T-helper 9 cell (primary cell): ENCODE results near the gene TMEM51.

Source experiments
- DNase-seq: peaks from one replicate; pipeline ENCODE4 v3.0.0-alpha.2; 2020
- total RNA-seq, 2 donors: gene quantifications; one replicate each; lab custom pipeline; 2026; lab: John Stamatoyannopoulos, UW

The TMEM51 gene
- total RNA-seq: 0 to 0.24 reads per million in 2 donors

- no peak for DNase-seq
Observed at GRCh38 chr1:15153184-15153841, at the start of gene TMEM51. Gene TMEM51 (plus strand): TSS chr1:15153747. CDS start chr1:15215088, 61,341 bp downstream.

DNA sequence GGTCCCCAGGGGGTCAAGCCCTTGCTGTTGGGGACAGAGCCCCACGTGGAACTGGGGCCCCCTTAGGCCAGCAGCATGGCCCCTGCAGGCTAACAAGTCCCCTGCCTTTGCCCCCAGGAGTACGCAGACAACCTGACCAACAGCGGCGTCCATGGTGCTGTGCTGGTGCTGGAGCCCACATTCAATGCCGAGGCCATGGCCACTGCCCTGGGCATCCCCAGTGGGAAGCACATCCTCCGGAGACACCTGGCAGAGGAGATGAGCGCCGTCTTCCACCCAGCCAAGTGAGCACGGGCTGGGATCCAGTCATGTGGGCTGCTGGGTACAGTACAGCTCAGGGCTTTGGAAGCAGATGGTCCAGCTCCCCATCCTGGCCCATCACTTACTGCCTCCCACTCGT is 49.6 kb upstream of the TMEM51 start:
- no peak for DNase-seq

- DNase-seq: no peak
Observed at GRCh38 chr1:15104768-15105167, 48.8 kb upstream of the TMEM51 start.

- no peak for DNase-seq
Observed at GRCh38 chr1:15106608-15107007, 46.9 kb upstream of the TMEM51 start.

GRCh38 chr1:15107058-15107687 is 46.4 kb upstream of the TMEM51 start:
- DNase-seq: no peak

DNA sequence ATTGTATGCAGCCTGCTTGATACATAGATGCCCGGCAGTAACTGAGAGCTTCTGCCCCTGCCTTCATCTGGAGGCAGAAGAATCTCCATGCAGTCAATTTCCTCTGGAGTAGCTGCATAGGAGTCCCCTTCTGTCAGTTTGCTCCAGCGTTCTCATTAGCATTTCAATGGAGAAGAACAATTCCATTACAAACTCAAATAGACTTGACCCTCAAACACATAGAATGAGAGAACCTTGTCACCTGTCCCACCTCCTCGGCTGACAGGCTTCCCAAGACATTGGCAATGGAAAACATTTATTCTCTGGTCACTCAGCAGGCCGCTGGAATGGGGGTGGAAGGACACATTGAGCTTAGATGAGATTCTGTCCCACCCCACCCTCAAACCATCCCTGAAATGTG is 45.6 kb upstream of the TMEM51 start:
- DNase-seq: no peak

GRCh38 chr1:15110128-15110866 is 43.2 kb upstream of the TMEM51 start:
- DNase-seq: no peak

DNA sequence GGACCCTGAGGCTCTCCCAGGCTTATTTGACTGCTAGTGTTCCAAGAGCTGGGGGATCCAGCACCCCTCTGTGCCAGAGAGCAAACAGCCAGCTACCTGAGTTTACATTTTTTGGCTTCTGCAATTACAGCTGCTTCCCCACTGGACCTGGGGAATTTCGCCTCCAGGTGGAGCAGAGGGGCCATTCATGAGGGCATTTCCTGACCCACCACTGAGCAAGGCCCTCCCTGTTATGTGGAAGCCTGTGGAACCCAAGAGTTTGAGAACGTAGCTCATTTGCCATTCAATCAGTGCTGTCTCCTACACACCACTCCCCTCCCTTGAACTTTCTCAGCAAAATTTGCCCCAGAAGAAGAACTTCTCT is 42.7 kb upstream of the TMEM51 start:
- no peak for DNase-seq

DNA sequence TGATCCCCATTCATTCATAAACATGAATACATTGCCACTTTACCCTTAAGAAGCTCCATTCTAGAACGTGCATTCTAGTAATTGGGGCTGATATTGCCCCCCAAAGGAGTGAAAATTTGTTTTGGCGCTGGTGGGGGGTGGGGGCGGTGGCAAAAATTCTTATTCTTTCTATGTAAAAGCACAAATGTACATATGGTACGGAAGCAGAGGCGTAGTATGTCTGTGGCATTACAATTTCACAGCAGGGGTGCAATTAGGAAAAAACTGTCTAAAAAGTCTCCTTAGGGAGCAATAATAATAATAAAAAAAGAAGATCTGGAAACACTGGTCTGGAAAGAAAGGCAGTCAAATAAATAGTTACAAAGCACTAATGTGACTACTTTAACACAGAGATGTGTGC is 40.4 kb upstream of the TMEM51 start:
- DNase-seq: no peak

DNA sequence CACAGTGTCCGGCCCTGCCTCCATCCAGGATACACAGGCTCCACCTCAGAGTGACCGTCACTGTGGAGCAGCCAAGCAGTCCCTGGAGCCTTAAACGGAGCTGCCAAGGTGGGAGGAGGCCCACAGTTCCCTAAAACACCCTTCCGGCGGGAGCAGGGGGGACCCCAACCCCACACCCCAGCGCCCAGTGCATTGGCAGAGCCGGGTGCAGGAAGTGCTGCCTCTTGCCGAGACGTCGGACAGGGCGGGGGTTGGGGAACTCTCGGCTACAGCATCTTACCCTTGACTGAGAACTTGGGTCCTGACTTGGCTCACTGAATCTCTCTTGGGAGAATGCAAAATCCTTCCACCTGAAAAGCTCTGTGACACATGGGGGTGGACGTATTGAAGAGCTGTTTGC is 38.7 kb upstream of the TMEM51 start:
- no peak for DNase-seq

DNA sequence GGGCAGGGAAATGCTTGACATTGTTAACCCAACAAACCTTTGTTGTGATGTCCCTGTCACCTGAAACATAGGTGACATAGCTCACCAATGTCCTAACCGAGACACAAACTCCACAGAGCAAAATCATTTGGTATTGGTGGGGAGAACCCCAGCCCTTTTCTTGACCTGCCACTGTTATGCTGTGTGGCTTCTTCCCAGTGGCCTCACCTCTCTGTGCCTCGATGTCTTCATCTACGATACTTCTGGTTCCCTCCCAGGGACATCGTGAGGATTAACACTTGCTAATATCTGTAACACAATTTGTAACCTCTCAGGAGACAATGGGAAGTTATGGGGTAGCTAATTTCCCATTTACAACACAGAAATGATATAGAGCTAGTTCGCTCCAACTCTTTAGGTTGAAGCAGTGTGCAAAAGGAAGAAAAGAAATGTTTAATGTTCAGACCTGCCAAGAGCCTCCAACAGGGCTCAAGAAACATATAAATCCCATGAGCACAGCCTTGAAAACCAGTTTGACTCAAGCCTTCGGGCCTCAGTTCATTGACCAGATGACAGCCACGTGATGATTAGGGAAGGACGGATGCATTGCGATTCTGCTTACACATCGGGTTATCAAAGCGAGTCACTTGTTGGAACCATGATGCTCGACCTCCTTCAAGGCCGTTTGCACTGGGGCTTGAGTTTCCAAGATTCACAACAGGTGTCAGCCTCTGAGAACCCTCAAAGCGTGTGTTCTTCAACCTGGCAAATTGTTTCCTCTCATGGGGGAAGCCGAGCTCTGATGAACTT is 37.8 kb upstream of the TMEM51 start:
- DNase-seq: no peak

DNA sequence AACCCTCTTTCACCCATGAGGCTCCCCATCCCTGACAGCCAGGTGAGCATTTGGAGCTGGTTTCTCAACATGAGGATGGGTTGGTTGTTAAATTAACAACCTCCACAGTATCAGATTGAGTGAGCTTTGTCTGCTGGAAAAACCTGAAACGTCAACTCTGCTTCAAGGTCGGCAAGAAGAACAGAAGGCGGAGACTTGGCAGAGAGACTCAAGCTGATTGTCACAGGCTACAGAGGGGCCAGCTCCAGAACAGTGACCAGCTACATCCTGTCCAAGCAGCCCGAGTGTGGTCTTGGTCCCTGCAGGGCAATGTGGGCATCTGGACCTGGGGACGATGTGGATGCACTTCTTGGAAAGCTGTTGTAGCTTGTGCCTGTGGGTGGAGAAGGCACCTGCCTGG is 36.6 kb upstream of the TMEM51 start:
- no peak for DNase-seq

GRCh38 chr1:15117671-15118325 is 35.7 kb upstream of the TMEM51 start:
- DNase-seq: no peak

DNA sequence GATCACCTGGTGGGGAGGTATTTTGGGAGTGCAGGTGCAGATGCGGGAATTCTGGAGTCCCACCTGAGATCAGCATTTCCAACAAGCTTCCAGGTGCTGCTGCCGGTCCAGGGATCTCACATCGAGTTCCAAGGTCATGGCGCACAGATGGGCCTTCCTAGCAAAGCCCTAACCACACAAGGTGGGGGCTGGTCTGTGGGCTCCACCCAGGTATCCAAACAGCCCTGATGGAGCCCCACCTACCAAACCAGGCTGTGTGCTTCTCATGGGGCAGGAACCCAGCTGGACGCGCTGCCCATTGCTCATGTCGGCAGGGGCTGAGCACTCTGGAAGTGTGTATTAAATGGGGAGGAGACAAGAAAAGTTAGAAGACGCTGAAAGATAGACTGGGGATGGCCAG is 35.0 kb upstream of the TMEM51 start:
- DNase-seq: no peak

GRCh38 chr1:15120251-15120945 is 33.1 kb upstream of the TMEM51 start:
- DNase-seq: no peak

- no peak for DNase-seq
Observed at GRCh38 chr1:15122331-15122730, 31.2 kb upstream of the TMEM51 start.

DNA sequence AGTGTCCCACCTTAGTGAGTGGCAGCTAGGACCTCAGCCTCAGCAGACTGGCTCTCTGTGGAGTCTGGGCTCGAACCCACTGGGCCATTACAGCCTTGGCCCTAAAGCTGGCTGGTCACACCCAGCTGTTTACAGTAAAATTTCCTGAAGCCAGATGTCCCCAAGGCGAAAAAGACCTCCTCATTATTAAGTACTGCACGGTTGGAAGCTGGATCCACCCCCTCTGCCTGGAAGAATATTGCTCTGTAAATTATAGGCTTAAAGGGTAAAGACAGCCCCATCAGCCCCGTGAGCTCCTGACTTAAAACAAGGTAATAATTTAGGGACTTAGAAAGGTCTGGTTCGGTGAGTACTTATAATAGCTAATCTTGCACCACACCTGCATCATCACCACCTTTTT is 30.3 kb upstream of the TMEM51 start:
- no peak for DNase-seq

GRCh38 chr1:15123925-15124324 is 29.6 kb upstream of the TMEM51 start:
- no peak for DNase-seq

DNA sequence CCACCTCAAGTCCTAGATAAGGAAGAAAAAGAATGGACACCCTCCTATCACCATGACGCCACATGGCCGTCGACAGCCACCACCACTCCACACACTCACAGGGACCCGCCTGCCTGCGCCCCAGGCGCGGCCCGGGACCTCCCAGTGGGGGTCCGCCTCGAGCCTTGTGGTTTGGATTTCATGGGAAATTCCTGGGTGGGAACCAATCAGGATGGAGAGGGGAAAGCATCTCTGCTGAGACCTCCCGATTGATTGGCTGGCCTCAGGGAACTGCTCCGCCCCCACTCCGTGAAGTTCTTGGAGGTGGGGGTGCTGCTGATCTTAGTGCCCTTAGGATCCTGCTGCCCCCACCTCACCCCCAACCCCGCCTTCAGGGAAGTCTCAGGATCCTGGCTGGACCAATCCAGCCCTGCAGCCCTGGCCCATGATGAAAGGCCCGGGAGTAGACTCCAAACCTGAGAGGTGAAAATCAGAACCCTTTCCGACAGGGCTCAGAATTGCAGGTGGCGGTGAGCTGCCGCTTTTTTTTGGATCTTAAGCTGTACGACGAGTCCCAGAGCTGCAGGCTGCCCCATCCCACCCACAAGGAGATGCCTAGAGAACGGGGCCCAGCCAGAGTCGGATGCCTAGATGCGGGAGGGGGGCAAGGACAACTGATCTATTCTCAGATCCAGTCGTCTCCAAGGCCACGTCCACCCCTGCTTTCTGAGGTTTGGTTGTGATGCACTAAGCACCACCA is 29.0 kb upstream of the TMEM51 start:
- no peak for DNase-seq

DNA sequence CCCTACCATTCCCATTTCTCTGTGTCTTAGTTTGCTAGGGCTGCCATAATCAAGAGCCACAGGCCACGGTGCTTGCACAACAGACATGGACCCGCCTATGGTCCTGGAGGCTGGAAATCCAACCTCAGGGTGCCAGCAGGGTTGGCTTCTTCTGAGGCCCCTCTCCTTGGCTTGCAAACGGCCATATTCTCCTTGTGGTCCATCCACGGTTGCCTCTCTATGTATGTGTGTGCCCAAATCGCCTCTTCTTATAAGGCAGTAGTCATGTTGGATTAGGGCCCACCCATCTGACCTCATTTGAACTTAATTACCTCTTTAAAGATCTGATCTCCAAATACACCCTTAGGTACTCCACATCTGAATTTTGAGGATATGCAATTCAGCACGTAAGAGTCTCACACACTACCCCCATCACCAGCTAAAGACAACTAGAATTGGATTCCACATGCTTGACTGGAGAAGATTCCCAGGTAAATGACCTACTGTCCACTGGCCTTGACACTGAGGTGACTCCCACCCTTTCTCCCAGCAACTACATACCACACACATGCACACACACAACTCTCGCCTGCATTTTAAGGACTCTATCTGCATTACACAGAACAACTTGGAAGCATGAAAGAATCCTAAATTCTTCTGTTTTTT is 28.3 kb upstream of the TMEM51 start:
- DNase-seq: no peak

DNA sequence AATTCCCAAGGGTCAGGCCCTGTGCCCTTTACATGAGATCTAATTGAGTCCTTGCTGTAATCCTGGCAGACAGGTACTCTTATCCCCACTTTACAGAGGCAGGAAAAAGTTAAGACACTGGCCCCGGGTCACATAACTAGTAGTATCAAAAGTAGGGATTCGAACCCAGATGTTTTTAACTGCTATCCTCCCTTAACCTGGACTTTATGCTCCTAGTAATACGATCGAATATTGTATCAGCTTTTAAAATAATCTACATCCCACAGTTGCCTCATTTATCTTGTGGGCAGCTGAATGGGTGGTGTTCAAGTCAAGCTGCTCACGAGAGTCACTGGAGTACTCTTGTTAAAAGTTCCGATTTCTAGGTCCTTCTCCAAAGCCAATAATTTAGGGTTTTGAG is 25.5 kb upstream of the TMEM51 start:
- DNase-seq: no peak
